CD14-positive monocyte (primary cell): ENCODE results near the gene TSPAN15. TPM values are rescaled to one million over a fixed set of nuclear protein-coding genes. Genes with fewer than 3 reads are reported as not detected.

ENCODE experiments used
- DNase-seq, 3 donors: peaks; one replicate each; pipeline ENCODE4 v3.0.0-alpha.2; 2011 to 2022
- H2AFZ ChIP-seq: 2 replicates; pipeline ENCODE4 v1.6.0; 2012; ENCODE audit warnings: mild to moderate bottlenecking, low read depth, low read length, inconsistent platforms; ENCODE audit not compliant: insufficient read depth, poor library complexity, severe bottlenecking
- H3K27ac ChIP-seq, 2 donors: 1 replicate in 1 of 2; 2 replicates in 1 of 2; pipeline ENCODE4 v1.5.1; 2012 to 2013; ENCODE audit warnings: low read length in 2 of 2, control low read depth in 1 of 2, inconsistent platforms in 1 of 2, low read depth in 1 of 2, mild to moderate bottlenecking in 1 of 2
- H3K27me3 ChIP-seq, 2 donors: one replicate each; pipeline versions ENCODE4 v1.6.0 to v1.6.1; 2011 to 2013; ENCODE audit warnings: low read length in 2 of 2; ENCODE audit not compliant: control insufficient read depth in 2 of 2, insufficient read depth in 2 of 2
- H3K36me3 ChIP-seq, 2 donors: replicated peaks in 1 of 2; 1 replicate in 1 of 2; 2 replicates in 1 of 2; pipeline versions ENCODE4 v1.5.1 to v1.6.1; 2012 to 2013; ENCODE audit warnings: low read length in 2 of 2, control low read depth in 1 of 2, inconsistent platforms in 1 of 2, mild to moderate bottlenecking in 1 of 2; ENCODE audit not compliant: insufficient read depth in 2 of 2, control insufficient read depth in 1 of 2
- H3K4me1 ChIP-seq, 2 donors: 1 replicate in 1 of 2; 2 replicates in 1 of 2; pipeline versions ENCODE4 v1.5.1 to v1.6.1; 2012 to 2013; ENCODE audit warnings: low read length in 2 of 2, control low read depth in 1 of 2, inconsistent platforms in 1 of 2, mild to moderate bottlenecking in 1 of 2, moderate library complexity in 1 of 2; ENCODE audit not compliant: insufficient read depth in 2 of 2, control insufficient read depth in 1 of 2
- H3K4me2 ChIP-seq: replicated peaks from 2 replicates; pipeline ENCODE3; 2012; ENCODE audit warnings: low read length, moderate library complexity, mild to moderate bottlenecking; ENCODE audit not compliant: poor library complexity, severe bottlenecking; ENCODE audit errors: extremely low read depth
- H3K4me3 ChIP-seq, 3 experiments: fragments of 200-600 bp in 1 of 3; sonication (generic) in 1 of 3; replicated peaks in 1 of 3; 1 replicate in 2 of 3; 2 replicates in 1 of 3; pipeline ENCODE4 v1.5.1; 2011 to 2013; ENCODE audit warnings: low read length in 3 of 3, mild to moderate bottlenecking in 3 of 3, control low read depth in 2 of 3, low read depth in 2 of 3, inconsistent platforms in 1 of 3, moderate library complexity in 1 of 3
- H3K79me2 ChIP-seq: 2 replicates; pipeline ENCODE4 v1.6.0; 2012; ENCODE audit warnings: mild to moderate bottlenecking, control low read depth, inconsistent platforms, low read length, moderate library complexity; ENCODE audit not compliant: insufficient read depth
- H3K9ac ChIP-seq: 2 replicates; pipeline ENCODE4 v1.6.0; 2017; ENCODE audit warnings: low read length, mild to moderate bottlenecking; ENCODE audit not compliant: insufficient read depth, poor library complexity, severe bottlenecking
- H3K9me3 ChIP-seq, 2 donors: replicated peaks in 1 of 2; 1 replicate in 1 of 2; 2 replicates in 1 of 2; pipeline versions ENCODE4 v1.5.1 to v1.6.1; 2012 to 2013; ENCODE audit warnings: low read length in 2 of 2, control low read depth in 1 of 2; ENCODE audit not compliant: control insufficient read depth in 1 of 2, insufficient read depth in 1 of 2
- H4K20me1 ChIP-seq: 2 replicates; pipeline ENCODE4 v1.6.0; 2012; ENCODE audit warnings: mild to moderate bottlenecking, low read length, control low read depth, moderate library complexity; ENCODE audit not compliant: insufficient read depth
- H3K27ac Mint-ChIP-seq, 7 donors: one replicate each; pipeline ENCODE4 v1.8.0; 2020; ENCODE audit warnings: mild to moderate bottlenecking in 7 of 7, mixed read lengths in 7 of 7, moderate library complexity in 6 of 7, inconsistent platforms in 2 of 7
- H3K27me3 Mint-ChIP-seq, 3 donors: one replicate each; pipeline ENCODE4 v1.8.0; 2021 to 2022; ENCODE audit warnings: low read depth in 3 of 3, mild to moderate bottlenecking in 3 of 3, mixed read lengths in 3 of 3, moderate library complexity in 3 of 3, inconsistent platforms in 1 of 3
- H3K36me3 Mint-ChIP-seq, 2 donors: one replicate each; pipeline ENCODE4 v1.8.0; 2020; ENCODE audit warnings: mixed read lengths in 2 of 2, inconsistent platforms in 1 of 2, mild to moderate bottlenecking in 1 of 2
- H3K4me1 Mint-ChIP-seq: one replicate; pipeline ENCODE4 v1.8.0; 2020; ENCODE audit warnings: mild to moderate bottlenecking, mixed read lengths
- H3K4me3 Mint-ChIP-seq, 2 donors: one replicate each; pipeline ENCODE4 v1.8.0; 2020; ENCODE audit warnings: mild to moderate bottlenecking in 2 of 2, mixed read lengths in 2 of 2, moderate library complexity in 1 of 2
- H3K9me3 Mint-ChIP-seq, 7 donors: one replicate each; pipeline ENCODE4 v1.8.0; 2020 to 2022; ENCODE audit warnings: mixed read lengths in 7 of 7, mild to moderate bottlenecking in 6 of 7, moderate library complexity in 6 of 7, inconsistent platforms in 2 of 7
- WGBS: methylation state at CpG from one replicate; pipeline ENCODE4 v1.1.5; 2013; ENCODE audit warnings: missing lambda C conversion rate; ENCODE audit not compliant: insufficient coverage; 5-methylcytosine and 5-hydroxymethylcytosine counted together
- intact Hi-C, 2 donors: fragments of 100-400 bp; cut with micrococcal nuclease; formaldehyde crosslinking; loops; one replicate each; pipeline versions ENCODE4 v1.15.0 to v1.15.1; 2023
- polyA plus RNA-seq, 3 donors: library from polyadenylated mRNA; depleted of rRNA in 1 of 3; unstranded in 2 of 3; stranded (reverse) in 1 of 3; fragments of 300-500 nt in 2 of 3; fragments of >200 nt in 1 of 3; fragmentation: Illumina TruSeq in 2 of 3; gene quantifications; 1 replicate in 2 of 3; 2 replicates in 1 of 3; pipeline ENCODE4 v1.2.3, GENCODE V29; 2012 to 2021
- TF ChIP-seq, protein P1 (sequence below): fragments of 200-600 bp; IDR thresholded peaks from one replicate; pipeline ENCODE4 v1.8.0; 2022; ENCODE audit warnings: antibody characterized with exemption, mild to moderate bottlenecking

Gene TSPAN15
- polyA plus RNA-seq, 3 donors, result 0.22 to 0.39 TPM; not detected in 1

DNA sequence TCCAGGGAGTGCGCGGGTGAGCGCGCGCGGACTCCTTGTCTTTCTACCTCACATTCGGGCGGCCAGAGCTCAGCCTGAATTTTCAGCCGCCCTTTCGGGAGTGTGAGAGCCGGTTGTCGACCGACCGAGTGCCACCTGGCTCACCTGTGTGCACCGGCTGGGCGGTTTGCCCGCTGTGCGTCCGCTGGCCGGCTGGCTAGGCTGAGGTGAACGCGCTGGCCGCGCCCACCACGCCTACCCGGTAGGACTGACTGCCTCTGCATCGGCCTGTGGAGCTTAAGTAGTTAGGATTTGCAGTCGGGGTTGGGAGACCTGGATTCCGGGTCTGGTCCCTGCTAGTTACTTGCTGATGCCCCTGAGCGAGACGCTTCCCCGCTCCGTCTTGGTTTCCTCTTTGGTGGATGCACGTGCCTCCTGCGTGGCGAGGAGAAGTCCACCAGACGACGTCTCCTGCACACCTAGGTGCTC, 553 bp downstream of the TSPAN15 start:
- no peaks in the 10 kb centered on the region for H4K20me1 ChIP-seq
- Mint-ChIP-seq H3K27ac (peak overlapping the region in 1 of 7 donors; percentile 69), H3K27me3 (peaks cover 20 to 35% (median 29%) of the 10 kb centered on the region in 3 donors), H3K9me3 (peaks cover 0 to 4% (median 0%) of the 10 kb centered on the region in 7 donors), H3K4me3 (peak overlapping the region; percentile 80 to 94), H3K4me1 (peaks cover 17% of the 10 kb centered on the region), H3K36me3 (peaks cover 0 to 2% of the 10 kb centered on the region in 2 donors)
- peaks cover 11 to 14% of the 10 kb centered on the region in 2 donors for H3K4me1 ChIP-seq
- TF ChIP-seq, protein P1, sequence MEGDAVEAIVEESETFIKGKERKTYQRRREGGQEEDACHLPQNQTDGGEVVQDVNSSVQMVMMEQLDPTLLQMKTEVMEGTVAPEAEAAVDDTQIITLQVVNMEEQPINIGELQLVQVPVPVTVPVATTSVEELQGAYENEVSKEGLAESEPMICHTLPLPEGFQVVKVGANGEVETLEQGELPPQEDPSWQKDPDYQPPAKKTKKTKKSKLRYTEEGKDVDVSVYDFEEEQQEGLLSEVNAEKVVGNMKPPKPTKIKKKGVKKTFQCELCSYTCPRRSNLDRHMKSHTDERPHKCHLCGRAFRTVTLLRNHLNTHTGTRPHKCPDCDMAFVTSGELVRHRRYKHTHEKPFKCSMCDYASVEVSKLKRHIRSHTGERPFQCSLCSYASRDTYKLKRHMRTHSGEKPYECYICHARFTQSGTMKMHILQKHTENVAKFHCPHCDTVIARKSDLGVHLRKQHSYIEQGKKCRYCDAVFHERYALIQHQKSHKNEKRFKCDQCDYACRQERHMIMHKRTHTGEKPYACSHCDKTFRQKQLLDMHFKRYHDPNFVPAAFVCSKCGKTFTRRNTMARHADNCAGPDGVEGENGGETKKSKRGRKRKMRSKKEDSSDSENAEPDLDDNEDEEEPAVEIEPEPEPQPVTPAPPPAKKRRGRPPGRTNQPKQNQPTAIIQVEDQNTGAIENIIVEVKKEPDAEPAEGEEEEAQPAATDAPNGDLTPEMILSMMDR, result no peak
- 6% methylated on average over 32 of the region's 38 CpGs for WGBS
- no peaks in the 10 kb centered on the region for H3K9me3 ChIP-seq
- H3K27ac ChIP-seq, result no peak overlapping the region
- H3K4me3 ChIP-seq, result peak overlapping the region; percentile 36 to 78 (median 40)
- H3K9ac ChIP-seq, result peak overlapping the region; percentile 53
- H2AFZ ChIP-seq, result peak overlapping the region; percentile 78
- peaks cover 12 to 25% of the 10 kb centered on the region in 2 donors for H3K27me3 ChIP-seq
- H3K4me2 ChIP-seq, result peak overlapping the region; percentile 89
- H3K79me2 ChIP-seq, result no peaks in the 10 kb centered on the region
- intact Hi-C loops, result no loop called here
- no peak for DNase-seq
- H3K36me3 ChIP-seq, result no peaks in the 10 kb centered on the region

DNA sequence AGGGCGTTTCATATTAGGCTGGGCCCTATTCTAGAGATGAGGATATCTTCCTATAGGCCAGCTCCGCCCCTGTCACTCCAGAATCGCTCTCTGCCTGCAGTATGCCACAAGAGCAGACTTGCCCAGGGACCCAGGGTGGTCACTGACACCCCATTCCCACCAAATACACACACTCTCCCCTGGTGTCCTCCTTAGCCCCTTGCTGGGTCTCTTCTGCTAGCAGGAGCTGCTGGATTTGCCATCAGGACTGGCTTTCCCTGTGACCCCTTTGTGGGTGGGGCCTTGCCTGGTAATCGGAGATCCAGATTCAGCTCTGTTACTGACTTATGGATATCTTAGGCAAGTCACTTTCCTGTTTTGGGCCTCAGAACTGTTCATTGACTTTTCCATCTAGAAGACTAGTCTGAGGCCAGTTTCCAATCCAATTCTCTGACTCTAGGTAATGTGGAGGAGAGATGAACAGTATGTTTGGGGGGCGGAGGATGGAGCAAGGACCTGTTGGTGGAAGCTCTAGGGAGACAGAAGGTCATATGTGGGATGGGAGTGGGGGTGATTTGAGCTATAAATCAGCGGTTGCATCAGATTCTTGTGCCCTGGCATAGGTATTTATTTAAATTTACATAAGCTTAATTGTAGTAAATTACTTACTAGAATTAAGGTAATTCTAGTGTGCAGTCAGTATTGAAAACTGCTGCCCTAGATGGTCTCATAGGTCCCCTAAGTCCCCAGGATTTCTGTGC, 1.6 kb downstream of the TSPAN15 start:
- Histone ChIP-seq H2AFZ (no peak overlapping the region), H3K4me2 (no peak overlapping the region), H3K27ac (no peak overlapping the region), H3K9me3 (no peaks in the 10 kb centered on the region), H3K36me3 (no peaks in the 10 kb centered on the region), H3K4me1 (peaks cover 11 to 14% of the 10 kb centered on the region in 2 donors), H3K79me2 (no peaks in the 10 kb centered on the region), H3K9ac (no peak overlapping the region), H3K27me3 (peaks cover 12 to 25% of the 10 kb centered on the region in 2 donors), H4K20me1 (no peaks in the 10 kb centered on the region), H3K4me3 (no peak overlapping the region)
- peaks cover 20 to 35% (median 29%) of the 10 kb centered on the region in 3 donors for H3K27me3 Mint-ChIP-seq
- peaks cover 0 to 2% of the 10 kb centered on the region in 2 donors for H3K36me3 Mint-ChIP-seq
- WGBS, result 89% methylated on average over 5 of the region's 6 CpGs
- H3K4me1 Mint-ChIP-seq, result peaks cover 18% of the 10 kb centered on the region
- H3K9me3 Mint-ChIP-seq, result peaks cover 0 to 4% (median 0%) of the 10 kb centered on the region in 7 donors
- H3K27ac Mint-ChIP-seq, result no peak overlapping the region
- TF ChIP-seq, protein P1, result no peak
- H3K4me3 Mint-ChIP-seq, result no peak overlapping the region
- no peak for DNase-seq
- intact Hi-C loops, result no loop called here
